Upper lobe of left lung (tissue), 6 donors: Measurements from ENCODE around the gene GALNT14. TPM values are rescaled to one million over a fixed set of nuclear protein-coding genes. Genes with fewer than 3 reads are reported as not detected.
A peak's percentile ranks its signal among the peaks of the same experiment; 100 is the strongest.

ENCODE experiments used
- ATAC-seq, 2 donors: fragments of 200-7000 bp; cut with Tn5 transposase; one replicate each; pipeline ENCODE4 v1.9.1; 2022; ENCODE audit warnings: mild to moderate bottlenecking in 2 of 2, moderate library complexity in 2 of 2; ENCODE audit not compliant: low FRiP score in 2 of 2
- DNase-seq, 2 donors: peaks; one replicate each; pipeline ENCODE4 v3.0.0-alpha.2; 2019 to 2020
- H3K27ac ChIP-seq, 4 donors: fragments of 200-600 bp; sonication (generic); one replicate each; pipeline ENCODE4 v1.5.1; 2016 to 2019
- H3K27me3 ChIP-seq, 4 donors: fragments of 200-600 bp; sonication (generic); one replicate each; pipeline ENCODE4 v1.5.1; 2017 to 2019
- H3K36me3 ChIP-seq, 4 donors: fragments of 200-600 bp; sonication (generic); one replicate each; pipeline ENCODE4 v1.5.1; 2016 to 2019
- H3K4me1 ChIP-seq, 4 donors: fragments of 200-600 bp; sonication (generic); one replicate each; pipeline ENCODE4 v1.5.1; 2018 to 2019
- H3K4me3 ChIP-seq, 4 donors: fragments of 200-600 bp; sonication (generic); one replicate each; pipeline ENCODE4 v1.5.1; 2017 to 2019; ENCODE audit warnings: mild to moderate bottlenecking in 2 of 4, moderate library complexity in 1 of 4
- H3K9me3 ChIP-seq, 4 donors: fragments of 200-600 bp; sonication (generic); one replicate each; pipeline ENCODE4 v1.5.1; 2018 to 2019
- EP300 ChIP-seq, 4 donors: sonication (generic); formaldehyde crosslinking; IDR thresholded peaks; one replicate each; pipeline ENCODE4 v1.5.1; 2017; ENCODE audit warnings: antibody characterized with exemption in 4 of 4, control low read depth in 2 of 4
- POLR2A ChIP-seq, 4 donors: fragments of 450-650 bp; IDR thresholded peaks; one replicate each; pipeline ENCODE4 v1.5.1; 2016 to 2017; ENCODE audit warnings: antibody characterized with exemption in 4 of 4, mild to moderate bottlenecking in 2 of 4
- POLR2AphosphoS5 ChIP-seq, 2 donors: sonication (generic); formaldehyde crosslinking; IDR thresholded peaks; one replicate each; pipeline ENCODE4 v1.5.1; 2017; ENCODE audit warnings: antibody characterized with exemption in 2 of 2
- WGBS, 2 donors: methylation state at CpG; one replicate each; pipeline ENCODE4 v1.1.5; 2017 to 2018; 5-methylcytosine and 5-hydroxymethylcytosine counted together
- total RNA-seq, 6 donors: library from RNA; depleted of rRNA in 4 of 6; stranded (reverse); fragments of >200 nt in 4 of 6; gene quantifications; one replicate each; pipeline versions ENCODE4 v1.1.0 to v1.2.1, GENCODE V29; 2016 to 2021
- TF ChIP-seq, protein P1 (sequence below), 6 experiments: fragments of 450-650 bp in 4 of 6; fragments of 200-600 bp in 2 of 6; sonication (generic) in 2 of 6; IDR thresholded peaks; one replicate each; pipeline ENCODE4 v1.5.1; 2016 to 2019; ENCODE audit warnings: antibody characterized with exemption in 6 of 6
- donor health status: DM: no; HTN: no; CAD: no; lungs with moderate emphysema.
- donor health status: DM: no; HTN: yes; CAD: no; lungs with severe emphysema.

GALNT14 gene
- total RNA-seq, 6 donors from 2014 or later = 0.98 to 2.6 (median 1.4) TPM; not detected in 1

DNA sequence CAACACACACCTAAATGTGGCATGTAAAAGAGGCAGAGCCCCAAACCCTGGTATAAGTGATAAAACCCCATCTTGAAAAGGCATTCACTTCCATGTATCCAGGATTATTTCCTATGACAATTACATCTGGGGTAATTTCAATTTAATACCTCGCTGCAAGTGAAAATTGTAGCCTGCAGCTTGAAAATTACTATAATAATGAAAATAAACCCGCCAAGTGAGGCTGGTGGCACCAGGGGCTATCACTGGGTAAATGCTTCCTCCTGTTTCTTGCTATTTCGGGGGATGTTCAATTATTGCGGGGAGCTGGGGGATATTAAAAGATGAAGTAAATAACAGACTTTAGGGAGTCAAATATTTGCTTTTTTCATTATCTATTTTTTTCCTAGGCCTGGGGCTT lies 171.5 kb downstream of the GALNT14 start:
- no peak for ATAC-seq
- Histone ChIP-seq H3K4me1 (no peaks in the 10 kb centered on the region), H3K9me3 (no peaks in the 10 kb centered on the region), H3K36me3 (no peaks in the 10 kb centered on the region), H3K27ac (no peak overlapping the region), H3K27me3 (no peaks in the 10 kb centered on the region), H3K4me3 (no peak overlapping the region)
- DNase-seq = no peak
- 95 to 97% methylated on average over 4 of the region's 4 CpGs for WGBS, 2 donors
- TF ChIP-seq POLR2AphosphoS5 (IDR thresholded peaks at IDR 0.05) (no peak), POLR2A (IDR thresholded peaks at IDR 0.05) (no peak), EP300 (IDR thresholded peaks at IDR 0.05) (no peak)
- TF ChIP-seq, protein P1, sequence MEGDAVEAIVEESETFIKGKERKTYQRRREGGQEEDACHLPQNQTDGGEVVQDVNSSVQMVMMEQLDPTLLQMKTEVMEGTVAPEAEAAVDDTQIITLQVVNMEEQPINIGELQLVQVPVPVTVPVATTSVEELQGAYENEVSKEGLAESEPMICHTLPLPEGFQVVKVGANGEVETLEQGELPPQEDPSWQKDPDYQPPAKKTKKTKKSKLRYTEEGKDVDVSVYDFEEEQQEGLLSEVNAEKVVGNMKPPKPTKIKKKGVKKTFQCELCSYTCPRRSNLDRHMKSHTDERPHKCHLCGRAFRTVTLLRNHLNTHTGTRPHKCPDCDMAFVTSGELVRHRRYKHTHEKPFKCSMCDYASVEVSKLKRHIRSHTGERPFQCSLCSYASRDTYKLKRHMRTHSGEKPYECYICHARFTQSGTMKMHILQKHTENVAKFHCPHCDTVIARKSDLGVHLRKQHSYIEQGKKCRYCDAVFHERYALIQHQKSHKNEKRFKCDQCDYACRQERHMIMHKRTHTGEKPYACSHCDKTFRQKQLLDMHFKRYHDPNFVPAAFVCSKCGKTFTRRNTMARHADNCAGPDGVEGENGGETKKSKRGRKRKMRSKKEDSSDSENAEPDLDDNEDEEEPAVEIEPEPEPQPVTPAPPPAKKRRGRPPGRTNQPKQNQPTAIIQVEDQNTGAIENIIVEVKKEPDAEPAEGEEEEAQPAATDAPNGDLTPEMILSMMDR (IDR thresholded peaks at IDR 0.05) = no peak

DNA sequence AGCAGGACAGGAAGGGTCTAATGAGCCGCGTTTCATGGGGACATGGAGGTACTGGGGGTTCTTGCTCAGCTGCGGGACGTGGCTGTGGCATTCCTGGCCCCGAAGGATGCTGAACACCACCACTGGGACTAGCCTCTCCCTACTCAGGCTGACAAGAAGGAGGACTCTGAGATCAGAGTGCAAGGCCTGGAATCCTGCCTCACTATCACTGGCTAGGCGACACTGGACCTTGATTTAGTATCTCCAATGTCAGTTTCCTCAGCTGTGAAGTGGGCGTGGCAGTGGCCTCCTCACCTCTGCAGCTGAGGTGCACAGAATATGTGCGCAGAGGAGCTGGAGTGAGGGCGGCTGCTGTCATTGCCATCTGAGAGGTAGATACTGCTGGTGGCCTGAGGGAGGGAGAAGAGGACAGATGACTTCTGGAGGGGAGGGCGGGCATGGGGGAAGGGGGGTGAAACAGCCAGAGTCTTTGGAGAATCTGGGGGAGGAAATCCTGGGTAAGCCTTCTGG lies 173.2 kb downstream of the GALNT14 start:
- Histone ChIP-seq H3K27me3 (no peaks in the 10 kb centered on the region), H3K27ac (no peak overlapping the region), H3K4me3 (no peak overlapping the region), H3K9me3 (no peaks in the 10 kb centered on the region), H3K36me3 (no peaks in the 10 kb centered on the region), H3K4me1 (no peaks in the 10 kb centered on the region)
- DNase-seq (no peak), ATAC-seq (no peak)
- 92% methylated on average over 5 to 10 of the region's 10 CpGs for WGBS, 2 donors
- TF ChIP-seq POLR2A (IDR thresholded peaks at IDR 0.05) = no peak
- TF ChIP-seq, protein P1 (IDR thresholded peaks at IDR 0.05) = no peak
- TF ChIP-seq EP300 (IDR thresholded peaks at IDR 0.05) = no peak
- no peak for TF ChIP-seq POLR2AphosphoS5 (IDR thresholded peaks at IDR 0.05)

- ATAC-seq = no peak
- TF ChIP-seq EP300 (IDR thresholded peaks at IDR 0.05) = no peak
- TF ChIP-seq, protein P1 (IDR thresholded peaks at IDR 0.05) = no peak
- no peak for TF ChIP-seq POLR2AphosphoS5 (IDR thresholded peaks at IDR 0.05)
- no peak for TF ChIP-seq POLR2A (IDR thresholded peaks at IDR 0.05)
- Histone ChIP-seq H3K27me3 (no peaks in the 10 kb centered on the region), H3K9me3 (no peaks in the 10 kb centered on the region), H3K36me3 (no peaks in the 10 kb centered on the region), H3K4me1 (no peaks in the 10 kb centered on the region), H3K4me3 (no peak overlapping the region), H3K27ac (no peak overlapping the region)
- no peak for DNase-seq
- WGBS, 2 donors = 87 to 92% methylated on average over 11 of the region's 11 CpGs
Observed at GRCh38 chr2:30964334-30965005, 173.8 kb downstream of the GALNT14 start.

GRCh38 chr2:30963184-30963583 lies 175.1 kb downstream of the GALNT14 start:
- H3K36me3 ChIP-seq = no peaks in the 10 kb centered on the region
- H3K27me3 ChIP-seq = no peaks in the 10 kb centered on the region
- H3K27ac ChIP-seq = no peak overlapping the region
- H3K4me1 ChIP-seq = no peaks in the 10 kb centered on the region
- 87 to 88% methylated on average over 4 to 7 of the region's 7 CpGs for WGBS, 2 donors
- peak in 1 of 2 donors; percentile 15 for DNase-seq
- TF ChIP-seq, protein P1 (IDR thresholded peaks at IDR 0.05) = no peak
- no peak for TF ChIP-seq EP300 (IDR thresholded peaks at IDR 0.05)
- no peak for TF ChIP-seq POLR2A (IDR thresholded peaks at IDR 0.05)
- TF ChIP-seq POLR2AphosphoS5 (IDR thresholded peaks at IDR 0.05) = no peak
- ATAC-seq = no peak
- no peaks in the 10 kb centered on the region for H3K9me3 ChIP-seq
- H3K4me3 ChIP-seq = no peak overlapping the region

GRCh38 chr2:30960213-30960612 lies 178.0 kb downstream of the GALNT14 start:
- H3K27ac ChIP-seq = no peak overlapping the region
- H3K9me3 ChIP-seq = no peaks in the 10 kb centered on the region
- no peaks in the 10 kb centered on the region for H3K4me1 ChIP-seq
- no peak for ATAC-seq
- 92% methylated on average over 10 of the region's 10 CpGs for WGBS, 2 donors
- no peaks in the 10 kb centered on the region for H3K36me3 ChIP-seq
- no peak overlapping the region for H3K4me3 ChIP-seq
- no peaks in the 10 kb centered on the region for H3K27me3 ChIP-seq
- no peak for DNase-seq
- TF ChIP-seq, protein P1 (IDR thresholded peaks at IDR 0.05) = no peak
- TF ChIP-seq POLR2A (IDR thresholded peaks at IDR 0.05) (no peak), POLR2AphosphoS5 (IDR thresholded peaks at IDR 0.05) (no peak), EP300 (IDR thresholded peaks at IDR 0.05) (no peak)
